ENCODE data around the gene FTO. TPM values are rescaled to one million over a fixed set of nuclear protein-coding genes. Genes with fewer than 3 reads are reported as not detected.

Gene FTO
- polyA plus RNA-seq, 2 donors = 5.3 to 14.7 TPM

Other genes starting within 250 kb of the FTO start
- gene AKTIP, start 200.9 kb upstream of the FTO start, polyA plus RNA-seq = 10 to 100 TPM; 22.5 to 27.2 TPM
- gene RPGRIP1L, start 297 bp upstream of the FTO start, polyA plus RNA-seq = 1 to 10 TPM; 1.3 to 1.7 TPM